IMR-90 (cell line): ENCODE measurements around the gene SHROOM4.

ENCODE experiments used
- CTCF ChIP-seq: conservative IDR thresholded peaks from 2 replicates; pipeline ENCODE4 v1.5.1; 2012; ENCODE audit warnings: mild to moderate bottlenecking, low read depth, low read length, improper control_type of control experiment
- FOS ChIP-seq: fragments of 150-350 bp; IDR thresholded peaks from 2 replicates; pipeline ENCODE4 v1.6.1; 2016; ENCODE audit warnings: low read depth, low read length
- MAFK ChIP-seq: IDR thresholded peaks from 2 replicates; pipeline ENCODE4 v1.6.1; 2012; ENCODE audit warnings: low read depth, low read length, improper control_type of control experiment
- MXI1 ChIP-seq: IDR thresholded peaks from 2 replicates; pipeline ENCODE4 v1.6.1; 2012; ENCODE audit warnings: low read depth, mild to moderate bottlenecking, low read length, moderate library complexity, borderline replicate concordance
- POLR2A ChIP-seq: IDR thresholded peaks from 2 replicates; pipeline ENCODE4 v1.6.1; 2012; ENCODE audit warnings: mild to moderate bottlenecking, low read depth, low read length
- RCOR1 ChIP-seq: IDR thresholded peaks from 2 replicates; pipeline ENCODE4 v1.6.1; 2012; ENCODE audit warnings: mild to moderate bottlenecking, low read length, improper control_type of control experiment; ENCODE audit not compliant: insufficient replicate concordance
- RFX5 ChIP-seq: IDR thresholded peaks from 2 replicates; pipeline ENCODE4 v1.8.0; 2012; ENCODE audit warnings: low read depth, mild to moderate bottlenecking, low read length, moderate library complexity
- SMC3 ChIP-seq: fragments of 150-350 bp; IDR thresholded peaks from 2 replicates; pipeline ENCODE4 v1.6.1; 2016; ENCODE audit warnings: low read depth, mild to moderate bottlenecking, antibody characterized with exemption, low read length, moderate library complexity
- USF2 ChIP-seq: fragments of 150-350 bp; IDR thresholded peaks from 2 replicates; pipeline ENCODE4 v1.6.1; 2017; ENCODE audit warnings: mild to moderate bottlenecking, antibody characterized with exemption, low read length, low read depth

- TF ChIP-seq POLR2A (no peak), CTCF (no peak), FOS (no peak), MXI1 (no peak), MAFK (no peak), SMC3 (no peak), RFX5 (no peak), USF2 (no peak), RCOR1 (no peak)
Measured at GRCh38 chrX:50858548-50858947, 44.6 kb upstream of the SHROOM4 start.
